HL-60 (cell line): ENCODE results near the gene METRN.

ENCODE experiments used
- DNase-seq, 2 experiments: peaks; one replicate each; pipeline ENCODE4 v3.0.0-alpha.2; 2010 to 2020; ENCODE audit warnings: low read depth in 1 of 2, low spot score in 1 of 2
- H3K27ac ChIP-seq: fragments of 250-450 bp; sonication (Bioruptor Pico); replicated peaks from 2 replicates; pipeline ENCODE4 v1.5.1; 2020; ENCODE audit warnings: mild to moderate bottlenecking, moderate library complexity
- H3K27me3 ChIP-seq: fragments of 250-450 bp; sonication (Bioruptor Pico); 2 replicates; pipeline ENCODE4 v1.5.1; 2021; ENCODE audit warnings: mild to moderate bottlenecking, moderate library complexity; ENCODE audit not compliant: insufficient read depth, poor library complexity, severe bottlenecking
- H3K4me3 ChIP-seq: replicated peaks from 2 replicates; pipeline ENCODE4 v1.5.1; 2011; ENCODE audit warnings: mild to moderate bottlenecking, control low read depth, low read length; ENCODE audit not compliant: insufficient read depth
- CTCF ChIP-seq: IDR thresholded peaks from one replicate; pipeline ENCODE4 v1.5.1; 2011; ENCODE audit warnings: low read length, control low read depth, inconsistent platforms; ENCODE audit not compliant: insufficient read depth
- GABPA ChIP-seq: IDR thresholded peaks from 2 replicates; pipeline ENCODE4 v1.6.1; 2012; ENCODE audit warnings: low read depth
- POLR2AphosphoS5 ChIP-seq: IDR thresholded peaks from 2 replicates; pipeline ENCODE4 v1.6.1; 2012; ENCODE audit warnings: low read depth
- REST ChIP-seq: IDR thresholded peaks from 2 replicates; pipeline ENCODE4 v1.6.1; 2012; ENCODE audit warnings: low read depth; ENCODE audit not compliant: insufficient replicate concordance
- SPI1 ChIP-seq: IDR thresholded peaks from 2 replicates; pipeline ENCODE4 v1.6.1; 2012; ENCODE audit warnings: low read depth, mild to moderate bottlenecking, borderline replicate concordance

The METRN gene

GRCh38 chr16:759110-759910 is 44.4 kb downstream of the METRN start:
- no peaks in the 10 kb centered on the region for H3K27me3 ChIP-seq
- TF ChIP-seq SPI1 (no peak), GABPA (no peak), CTCF (no peak), POLR2AphosphoS5 (no peak), REST (no peak)
- H3K4me3 ChIP-seq, result no peak overlapping the region
- no peak overlapping the region for H3K27ac ChIP-seq
- DNase-seq, result no peak

- no peak overlapping the region for H3K4me3 ChIP-seq
- TF ChIP-seq REST (no peak), CTCF (no peak), POLR2AphosphoS5 (no peak), SPI1 (no peak), GABPA (no peak)
- H3K27me3 ChIP-seq, result no peaks in the 10 kb centered on the region
- H3K27ac ChIP-seq, result no peak overlapping the region
- DNase-seq, result no peak
Measured at GRCh38 chr16:760065-760464, 45.1 kb downstream of the METRN start.

- TF ChIP-seq CTCF (no peak), SPI1 (no peak), POLR2AphosphoS5 (no peak), REST (no peak), GABPA (no peak)
- no peak for DNase-seq
- no peak within 1 kb of the TSS for H3K27ac ChIP-seq
- no peak within 1 kb of the TSS for H3K4me3 ChIP-seq
- no peaks in the 10 kb centered on the region for H3K27me3 ChIP-seq
Measured at GRCh38 chr16:760545-761343, 45.8 kb downstream of the METRN start, which contains the start of gene MSLN. MSLN (plus strand) TSS chr16:760734; CDS start chr16:762681, 1,947 bp downstream.
